ENCODE data around the gene OR13C4.

OR13C4 gene

GRCh38 chr9:104564358-104564757, 37.3 kb upstream of the OR13C4 start:
- no peak overlapping the region for H3K9ac ChIP-seq (ENCODE audit: low read length)
- H2AFZ ChIP-seq (ENCODE audit: low read length): no peak overlapping the region
- H3F3A ChIP-seq (ENCODE audit: insufficient read depth, low read length): no peaks in the 10 kb centered on the region
- no peak overlapping the region for H3K4me2 ChIP-seq (ENCODE audit: low read depth, low read length)
- no peaks in the 10 kb centered on the region for H3K9me2 ChIP-seq (replicated peaks; ENCODE audit: insufficient read depth, low read length)
- H3K79me2 ChIP-seq (ENCODE audit: low read length): no peaks in the 10 kb centered on the region
- no peaks in the 10 kb centered on the region for H3K4me1 ChIP-seq (ENCODE audit: low read length)
- no peaks in the 10 kb centered on the region for H4K20me1 ChIP-seq (ENCODE audit: insufficient read depth, low read length)
- no peaks in the 10 kb centered on the region for H3K36me3 ChIP-seq (replicated peaks; ENCODE audit: insufficient read depth, low read length)
- H3K4me3 ChIP-seq (ENCODE audit: low read length): no peak overlapping the region
- no peaks in the 10 kb centered on the region for H3K9me3 ChIP-seq (replicated peaks; ENCODE audit: insufficient read depth, low read length)
- H3K27ac ChIP-seq (ENCODE audit: low read length): no peak overlapping the region
- peak; percentile 53 for DNase-seq
- TF ChIP-seq EZH2 (optimal IDR thresholded peaks at IDR 0.05; ENCODE audit: low read depth, low read length) (no peak), EZH2phosphoT487 (IDR thresholded peaks at IDR 0.05; ENCODE audit: low read length) (no peak), CTCF (IDR thresholded peaks at IDR 0.05; ENCODE audit: low read length) (no peak)
- no peaks in the 10 kb centered on the region for H3K27me3 ChIP-seq (replicated peaks; ENCODE audit: insufficient read depth, low read length)

GRCh38 chr9:104556830-104557634, 30.0 kb upstream of the OR13C4 start:
- peak overlapping the region; percentile 9; the same call in 1 of the 2 replicates for H3K4me2 ChIP-seq (ENCODE audit: low read depth, low read length)
- no peaks in the 10 kb centered on the region for H3K9me3 ChIP-seq (replicated peaks; ENCODE audit: insufficient read depth, low read length)
- H3K36me3 ChIP-seq (replicated peaks; ENCODE audit: insufficient read depth, low read length): no peaks in the 10 kb centered on the region
- TF ChIP-seq EZH2phosphoT487 (IDR thresholded peaks at IDR 0.05; ENCODE audit: low read length) (no peak), EZH2 (optimal IDR thresholded peaks at IDR 0.05; ENCODE audit: low read depth, low read length) (no peak), CTCF (IDR thresholded peaks at IDR 0.05; ENCODE audit: low read length) (no peak)
- H4K20me1 ChIP-seq (ENCODE audit: insufficient read depth, low read length): no peaks in the 10 kb centered on the region
- H3K4me1 ChIP-seq (ENCODE audit: low read length): no peaks in the 10 kb centered on the region
- H3K9ac ChIP-seq (ENCODE audit: low read length): no peak overlapping the region
- no peaks in the 10 kb centered on the region for H3F3A ChIP-seq (ENCODE audit: insufficient read depth, low read length)
- H3K79me2 ChIP-seq (ENCODE audit: low read length): no peaks in the 10 kb centered on the region
- H3K27me3 ChIP-seq (replicated peaks; ENCODE audit: insufficient read depth, low read length): no peaks in the 10 kb centered on the region
- no peak overlapping the region for H3K4me3 ChIP-seq (ENCODE audit: low read length)
- peak; percentile 72 for DNase-seq
- H3K27ac ChIP-seq (ENCODE audit: low read length): peak overlapping the region; percentile 25; the same call in 1 of the 2 replicates
- 0 out of 2 replicates have a peak overlapping the region, but pooled peaks have one; percentile 24 for H2AFZ ChIP-seq (ENCODE audit: low read length)
- no peaks in the 10 kb centered on the region for H3K9me2 ChIP-seq (replicated peaks; ENCODE audit: insufficient read depth, low read length)

GRCh38 chr9:104555521-104555920, 28.5 kb upstream of the OR13C4 start:
- no peaks in the 10 kb centered on the region for H3K4me1 ChIP-seq (ENCODE audit: low read length)
- DNase-seq: no peak
- no peak overlapping the region for H3K4me3 ChIP-seq (ENCODE audit: low read length)
- H3K4me2 ChIP-seq (ENCODE audit: low read depth, low read length): no peak overlapping the region
- TF ChIP-seq CTCF (IDR thresholded peaks at IDR 0.05; ENCODE audit: low read length) (no peak), EZH2 (optimal IDR thresholded peaks at IDR 0.05; ENCODE audit: low read depth, low read length) (no peak), EZH2phosphoT487 (IDR thresholded peaks at IDR 0.05; ENCODE audit: low read length) (no peak)
- no peaks in the 10 kb centered on the region for H3K27me3 ChIP-seq (replicated peaks; ENCODE audit: insufficient read depth, low read length)
- H3K27ac ChIP-seq (ENCODE audit: low read length): no peak overlapping the region
- H3F3A ChIP-seq (ENCODE audit: insufficient read depth, low read length): no peaks in the 10 kb centered on the region
- no peak overlapping the region for H2AFZ ChIP-seq (ENCODE audit: low read length)
- H3K9me2 ChIP-seq (replicated peaks; ENCODE audit: insufficient read depth, low read length): no peaks in the 10 kb centered on the region
- H3K9me3 ChIP-seq (replicated peaks; ENCODE audit: insufficient read depth, low read length): no peaks in the 10 kb centered on the region
- no peaks in the 10 kb centered on the region for H4K20me1 ChIP-seq (ENCODE audit: insufficient read depth, low read length)
- H3K36me3 ChIP-seq (replicated peaks; ENCODE audit: insufficient read depth, low read length): no peaks in the 10 kb centered on the region
- no peaks in the 10 kb centered on the region for H3K79me2 ChIP-seq (ENCODE audit: low read length)
- H3K9ac ChIP-seq (ENCODE audit: low read length): no peak overlapping the region
